H1 (cell line): ENCODE results near the gene ABHD15. TPM values are rescaled to one million over a fixed set of nuclear protein-coding genes. Genes with fewer than 3 reads are reported as not detected.

Experiments used
- CTCF ChIA-PET: fragments of 300-600 bp; sonication (Branson Sonifier 250); formaldehyde crosslinking; loops from one replicate; lab custom pipeline; 2021; ENCODE audit not compliant: partially characterized antibody; lab: Charles Lee
- POLR2A ChIA-PET: fragments of 300-600 bp; sonication (Branson Sonifier 250); formaldehyde crosslinking; loops from one replicate; lab custom pipeline; 2021; ENCODE audit warnings: inconsistent platforms; ENCODE audit not compliant: partially characterized antibody; lab: Charles Lee
- DNase-seq, 2 experiments: peaks; one replicate each; pipeline versions ENCODE4 v3.0.0 to v3.0.0-alpha.2; 2010 to 2022; ENCODE audit warnings: low spot score in 2 of 2, low read depth in 1 of 2, mixed read lengths in 1 of 2
- FAIRE-seq: peaks from 2 replicates; lab custom pipeline; 2011; peaks lifted over from hg19 to GRCh38; lab: Jason Lieb, UNC
- H2AFZ ChIP-seq: 2 replicates; pipeline ENCODE4 v1.8.1; 2012; ENCODE audit warnings: low read length, inconsistent platforms
- H2AK5ac ChIP-seq: 2 replicates; pipeline ENCODE4 v1.6.1; 2013; ENCODE audit warnings: low read depth, low read length
- H2BK120ac ChIP-seq: replicated peaks from 2 replicates; pipeline ENCODE3; 2013; ENCODE audit warnings: low read depth, low read length, inconsistent platforms
- H2BK12ac ChIP-seq: 2 replicates; pipeline ENCODE4 v1.6.1; 2013; ENCODE audit warnings: low read depth, low read length
- H2BK15ac ChIP-seq: 2 replicates; pipeline ENCODE4 v1.6.1; 2013; ENCODE audit warnings: low read length
- H2BK20ac ChIP-seq: 2 replicates; pipeline ENCODE4 v1.6.1; 2013; ENCODE audit warnings: low read length
- H2BK5ac ChIP-seq: 2 replicates; pipeline ENCODE4 v1.6.1; 2013; ENCODE audit warnings: low read depth, low read length
- H3K14ac ChIP-seq: 2 replicates; pipeline ENCODE4 v1.6.1; 2013; ENCODE audit warnings: inconsistent platforms; ENCODE audit not compliant: insufficient read length
- H3K18ac ChIP-seq: 2 replicates; pipeline ENCODE4 v1.6.1; 2013; ENCODE audit warnings: low read length; ENCODE audit errors: extremely low read depth
- H3K23ac ChIP-seq: 2 replicates; pipeline ENCODE4 v1.6.1; 2013; ENCODE audit warnings: inconsistent platforms; ENCODE audit not compliant: insufficient read length
- H3K23me2 ChIP-seq: 2 replicates; pipeline ENCODE4 v1.6.1; 2013; ENCODE audit warnings: low read depth, low read length
- H3K27ac ChIP-seq: 2 replicates; pipeline ENCODE4 v1.6.1; 2011; ENCODE audit warnings: low read depth, low read length, inconsistent platforms
- H3K27me3 ChIP-seq, 4 experiments: replicated peaks in 1 of 4; 1 replicate in 1 of 4; 2 replicates in 3 of 4; pipeline versions ENCODE4 v1.6.1 to v1.8.1; 2011 to 2013; ENCODE audit warnings: low read length in 3 of 4, mild to moderate bottlenecking in 3 of 4, inconsistent platforms in 2 of 4, mixed read lengths in 2 of 4, moderate library complexity in 1 of 4; ENCODE audit not compliant: control insufficient read depth in 3 of 4, insufficient read depth in 3 of 4; ENCODE audit errors: extremely low read depth in 1 of 4
- H3K36me3 ChIP-seq, 4 experiments: 2 replicates each; pipeline versions ENCODE4 v1.6.1 to v1.8.1; 2011 to 2013; ENCODE audit warnings: mild to moderate bottlenecking in 4 of 4, low read length in 3 of 4, moderate library complexity in 2 of 4, control low read depth in 1 of 4, inconsistent platforms in 1 of 4; ENCODE audit not compliant: insufficient read depth in 4 of 4, control insufficient read depth in 2 of 4
- H3K4ac ChIP-seq: replicated peaks from 2 replicates; pipeline ENCODE3; 2013; ENCODE audit warnings: low read length, low read depth, mixed read lengths, inconsistent platforms; ENCODE audit not compliant: insufficient read length
- H3K4me1 ChIP-seq, 4 experiments: replicated peaks in 1 of 4; 1 replicate in 1 of 4; 2 replicates in 3 of 4; pipeline versions ENCODE4 v1.6.1 to v1.8.1; 2011 to 2013; ENCODE audit warnings: low read length in 3 of 4, inconsistent platforms in 2 of 4, mixed read lengths in 1 of 4; ENCODE audit not compliant: insufficient read depth in 4 of 4, control insufficient read depth in 3 of 4
- H3K4me2 ChIP-seq, 2 experiments: 2 replicates each; pipeline versions ENCODE4 v1.6.1 to v1.8.1; 2011 to 2013; ENCODE audit warnings: low read depth in 2 of 2, low read length in 2 of 2, control low read depth in 1 of 2, inconsistent platforms in 1 of 2, mild to moderate bottlenecking in 1 of 2; ENCODE audit not compliant: insufficient read depth in 1 of 2
- H3K4me3 ChIP-seq, 4 experiments: fragments of 200-600, 300-600 bp in 1 of 4; sonication (generic), shearing (Covaris generic), sonication (Bioruptor Twin) in 1 of 4; 2 replicates each; pipeline versions ENCODE4 v1.5.1 to v1.8.1; 2011 to 2016; ENCODE audit warnings: low read length in 4 of 4, low read depth in 3 of 4, control low read depth in 2 of 4, inconsistent platforms in 2 of 4, mild to moderate bottlenecking in 2 of 4, mixed read lengths in 1 of 4, moderate library complexity in 1 of 4; ENCODE audit not compliant: insufficient read depth in 2 of 4; ENCODE audit errors: extremely low read depth in 1 of 4
- H3K56ac ChIP-seq: replicated peaks from 2 replicates; pipeline ENCODE3; 2013; ENCODE audit warnings: low read depth, mild to moderate bottlenecking, mixed read lengths, low read length, inconsistent platforms; ENCODE audit not compliant: insufficient read length
- H3K79me1 ChIP-seq: 2 replicates; pipeline ENCODE4 v1.6.1; 2013; ENCODE audit warnings: low read depth, low read length, control low read depth
- H3K79me2 ChIP-seq, 2 experiments: 2 replicates each; pipeline versions ENCODE4 v1.6.1 to v1.8.1; 2012 to 2013; ENCODE audit warnings: low read length in 2 of 2, mild to moderate bottlenecking in 2 of 2, inconsistent platforms in 1 of 2; ENCODE audit not compliant: insufficient read depth in 2 of 2, control insufficient read depth in 1 of 2
- H3K9ac ChIP-seq, 4 experiments: replicated peaks in 1 of 4; 1 replicate in 1 of 4; 2 replicates in 3 of 4; pipeline versions ENCODE4 v1.6.1 to v1.8.1; 2011 to 2013; ENCODE audit warnings: low read depth in 3 of 4, low read length in 3 of 4, control low read depth in 2 of 4, mild to moderate bottlenecking in 2 of 4, moderate library complexity in 2 of 4, inconsistent platforms in 1 of 4; ENCODE audit errors: extremely low read depth in 1 of 4
- H3K9me3 ChIP-seq, 2 experiments: 2 replicates each; pipeline versions ENCODE4 v1.6.1 to v1.8.1; 2012 to 2013; ENCODE audit warnings: mild to moderate bottlenecking in 2 of 2, moderate library complexity in 2 of 2, control low read depth in 1 of 2, inconsistent platforms in 1 of 2, low read depth in 1 of 2, low read length in 1 of 2, mixed read lengths in 1 of 2; ENCODE audit not compliant: insufficient read depth in 2 of 2
- H4K20me1 ChIP-seq, 2 experiments: replicated peaks in 1 of 2; 2 replicates each; pipeline versions ENCODE3 to v1.8.1; 2011 to 2013; ENCODE audit warnings: inconsistent platforms in 2 of 2, low read length in 2 of 2, mild to moderate bottlenecking in 1 of 2; ENCODE audit not compliant: insufficient read depth in 2 of 2, control insufficient read depth in 1 of 2
- H4K5ac ChIP-seq: 2 replicates; pipeline ENCODE4 v1.6.1; 2013; ENCODE audit warnings: low read length, low read depth, mixed read lengths, inconsistent platforms; ENCODE audit not compliant: insufficient read length
- H4K8ac ChIP-seq: 2 replicates; pipeline ENCODE4 v1.8.0; 2013; ENCODE audit warnings: mild to moderate bottlenecking, moderate library complexity, low read length, inconsistent platforms; ENCODE audit not compliant: insufficient read depth; ENCODE audit errors: extremely low read depth
- H4K91ac ChIP-seq: replicated peaks from 2 replicates; pipeline ENCODE3; 2013; ENCODE audit warnings: low read length, mixed read lengths, inconsistent platforms; ENCODE audit not compliant: insufficient read length
- RFX5 ChIP-seq: IDR thresholded peaks from 2 replicates; pipeline ENCODE4 v1.6.1; 2011; ENCODE audit warnings: low read depth, low read length, improper control_type of control experiment, borderline replicate concordance
- SRF ChIP-seq: IDR thresholded peaks from 2 replicates; pipeline ENCODE4 v1.6.1; 2011; ENCODE audit warnings: mild to moderate bottlenecking, low read depth, low read length, moderate library complexity
- YY1 ChIP-seq: IDR thresholded peaks from 2 replicates; pipeline ENCODE4 v1.6.1; 2011; ENCODE audit warnings: low read depth, mild to moderate bottlenecking, low read length
- WGBS, 2 experiments: shearing (Covaris generic) in 1 of 2; methylation state at CpG; one replicate each; pipeline versions ENCODE4 v1.1.6 to v1.1.7; 2013 to 2015; ENCODE audit warnings: low lambda C conversion rate in 2 of 2, mixed read lengths in 2 of 2, inconsistent platforms in 1 of 2, low coverage in 1 of 2, missing lambda C conversion rate in 1 of 2; ENCODE audit not compliant: insufficient replicate concordance in 2 of 2, insufficient coverage in 1 of 2, insufficient read length in 1 of 2; ENCODE audit errors: extremely low coverage in 1 of 2, missing lambda C conversion rate in 1 of 2; 5-methylcytosine and 5-hydroxymethylcytosine counted together
- polyA plus RNA-seq, 7 experiments: library from polyadenylated mRNA; depleted of rRNA in 3 of 7; stranded (reverse) in 5 of 7; unstranded in 2 of 7; fragments of >200 nt in 5 of 7; fragments of 200-250 nt in 2 of 7; gene quantifications; 1 replicate in 5 of 7; 2 replicates in 1 of 7; 4 replicates in 1 of 7; pipeline versions ENCODE4 v1.2.1 to v1.2.3, GENCODE V29; 2011 to 2013; ENCODE audit warnings: missing spikeins in 2 of 7, mixed read lengths in 2 of 7
- total RNA-seq: library from RNA; stranded (reverse); fragmentation: NEBNext Ultra II Directional; extraction: Animal tissue kit (Norgen Biotek cat#: 25700); gene quantifications from 2 replicates; pipeline ENCODE4 v1.2.1, GENCODE V29; 2021

Gene ABHD15
- total and polyA plus RNA-seq, 2 of the 8 experiments (the other 6 are each of a cell fraction or from before 2014, with no cell fraction given) = 0.88 to 1.7 TPM

- H3K9ac ChIP-seq = no peak overlapping the region
- WGBS, 2 experiments = 88% methylated on average over 7 of the region's 7 CpGs; no CpG with 5 or more reads in 1 of the 2 experiments
Observed at GRCh38 chr17:29595107-29595942, 28.5 kb upstream of the ABHD15 start.

More at GRCh38 chr17:29595107-29595942, 28.5 kb upstream of the ABHD15 start:
- Histone ChIP-seq H3K18ac (no peak overlapping the region), H3K36me3 (no peaks in the 10 kb centered on the region), H3K9me3 (no peaks in the 10 kb centered on the region), H2BK120ac (no peak overlapping the region), H4K5ac (no peak overlapping the region), H3K14ac (no peak overlapping the region), H3K27me3 (peaks cover 0 to 3% (median 0%) of the 10 kb centered on the region in 4 experiments; a peak in 2 of 7 replicates), H4K20me1 (peaks cover 0 to 19% of the 10 kb centered on the region in 2 experiments), H2AFZ (no peak overlapping the region), H3K4ac (no peak overlapping the region), H3K4me3 (no peak overlapping the region), H3K56ac (no peak overlapping the region), H3K27ac (no peak overlapping the region), H3K79me1 (peaks cover 9% of the 10 kb centered on the region), H4K91ac (no peak overlapping the region), H2BK15ac (no peak overlapping the region), H2BK12ac (peak overlapping the region; percentile 19; the same call in 1 of the 2 replicates), H4K8ac (no peak overlapping the region), H3K79me2 (peaks cover 0 to 37% of the 10 kb centered on the region in 2 experiments; a peak in 2 of 4 replicates), H3K4me1 (peaks cover 10 to 53% (median 35%) of the 10 kb centered on the region in 4 experiments), H3K23ac (no peak overlapping the region), H3K23me2 (peaks cover 26% of the 10 kb centered on the region), H2BK5ac (no peak overlapping the region), H2BK20ac (no peak overlapping the region), H3K4me2 (no peak overlapping the region; a peak in 1 of 4 replicates), H2AK5ac (no peak overlapping the region)
- ChIA-PET CTCF (interaction anchor here (0.9 to 8.1 kb wide), 10 partner anchors 10 to 336 kb away, joined by 3 to 167 read pairs (median 7); partner anchors contain the start of gene TP53I13), POLR2A (interaction anchor here (0.9 to 1.7 kb wide), 3 partner anchors 13 to 23 kb away, joined by 4 read pairs; no protein-coding TSS in a partner anchor)
- TF ChIP-seq RFX5 (no peak), SRF (no peak), YY1 (0 out of 2 replicates have a peak, but pooled peaks have one; percentile 9)
- DNase-seq (no peak), FAIRE-seq (no peak)
